ENCODE results near the gene STK11IP. TPM values are rescaled to one million over a fixed set of nuclear protein-coding genes. Genes with fewer than 3 reads are reported as not detected.

STK11IP gene
- total RNA-seq, 1 experiment from 2014 or later, result 35.6 TPM

GRCh38 chr2:219619235-219619634 lies 21.6 kb downstream of the STK11IP start:
- intact Hi-C loops (cut with micrococcal nuclease; ENCODE audit: unreplicated experiment), result no loop called here
- no peak for TF ChIP-seq EZH2 (IDR thresholded peaks at IDR 0.05; ENCODE audit: borderline replicate concordance, low read depth, low read length, poor library complexity, severe bottlenecking)
- TF ChIP-seq CTCF (conservative IDR thresholded peaks at IDR 0.05; ENCODE audit: low read depth, low read length), result peak; percentile 47
- no peak for DNase-seq (ENCODE audit: low spot score)
- no peak overlapping the region for H3K27ac ChIP-seq (ENCODE audit: low read depth, low read length, poor library complexity, severe bottlenecking)
- ChIA-PET POLR2A (ENCODE audit: low non-redundant PET) (no interaction called here), CTCF (interaction anchor here (0.6 kb wide), 1 partner anchor 32 kb away, joined by 4 read pairs; no protein-coding TSS in a partner anchor)
- no peak overlapping the region for H3K4me3 ChIP-seq (ENCODE audit: low read depth, low read length, poor library complexity, severe bottlenecking)
- no peaks in the 10 kb centered on the region for H3K9me3 ChIP-seq (ENCODE audit: low read depth, low read length, poor library complexity, severe bottlenecking)
- H3K27me3 ChIP-seq (replicated peaks; ENCODE audit: insufficient read depth, low read depth, low read length, poor library complexity), result no peaks in the 10 kb centered on the region
- no peaks in the 10 kb centered on the region for H3K36me3 ChIP-seq (ENCODE audit: insufficient read depth, low read length, poor library complexity, severe bottlenecking)
- no peaks in the 10 kb centered on the region for H3K4me1 ChIP-seq (ENCODE audit: insufficient read depth, low read length, poor library complexity, severe bottlenecking)
- BruUV-seq (replicated peaks), result no TSS peak

- H3K4me3 ChIP-seq (ENCODE audit: low read depth, low read length, poor library complexity, severe bottlenecking), result no peak overlapping the region
- no peaks in the 10 kb centered on the region for H3K4me1 ChIP-seq (ENCODE audit: insufficient read depth, low read length, poor library complexity, severe bottlenecking)
- DNase-seq (ENCODE audit: low spot score), result no peak
- intact Hi-C loops (cut with micrococcal nuclease; ENCODE audit: unreplicated experiment), result no loop called here
- no peak overlapping the region for H3K27ac ChIP-seq (ENCODE audit: low read depth, low read length, poor library complexity, severe bottlenecking)
- H3K27me3 ChIP-seq (replicated peaks; ENCODE audit: insufficient read depth, low read depth, low read length, poor library complexity), result no peaks in the 10 kb centered on the region
- BruUV-seq (replicated peaks), result no TSS peak
- ChIA-PET CTCF (no interaction called here), POLR2A (ENCODE audit: low non-redundant PET) (no interaction called here)
- TF ChIP-seq EZH2 (IDR thresholded peaks at IDR 0.05; ENCODE audit: borderline replicate concordance, low read depth, low read length, poor library complexity, severe bottlenecking) (no peak), CTCF (conservative IDR thresholded peaks at IDR 0.05; ENCODE audit: low read depth, low read length) (no peak)
- H3K36me3 ChIP-seq (ENCODE audit: insufficient read depth, low read length, poor library complexity, severe bottlenecking), result no peaks in the 10 kb centered on the region
- no peaks in the 10 kb centered on the region for H3K9me3 ChIP-seq (ENCODE audit: low read depth, low read length, poor library complexity, severe bottlenecking)
Measured at GRCh38 chr2:219620546-219620945, 22.9 kb downstream of the STK11IP start.

- ChIA-PET CTCF (interaction anchor here (0.6 kb wide), 1 partner anchor 51 kb away, joined by 3 read pairs; no protein-coding TSS in a partner anchor), POLR2A (ENCODE audit: low non-redundant PET) (no interaction called here)
- Histone ChIP-seq H3K4me1 (ENCODE audit: insufficient read depth, low read length, poor library complexity, severe bottlenecking) (no peaks in the 10 kb centered on the region), H3K36me3 (ENCODE audit: insufficient read depth, low read length, poor library complexity, severe bottlenecking) (no peaks in the 10 kb centered on the region), H3K27me3 (replicated peaks; ENCODE audit: insufficient read depth, low read depth, low read length, poor library complexity) (no peaks in the 10 kb centered on the region), H3K4me3 (ENCODE audit: low read depth, low read length, poor library complexity, severe bottlenecking) (no peak overlapping the region), H3K9me3 (ENCODE audit: low read depth, low read length, poor library complexity, severe bottlenecking) (no peaks in the 10 kb centered on the region), H3K27ac (ENCODE audit: low read depth, low read length, poor library complexity, severe bottlenecking) (no peak overlapping the region)
- intact Hi-C loops (cut with micrococcal nuclease; ENCODE audit: unreplicated experiment), result no loop called here
- no peak for DNase-seq (ENCODE audit: low spot score)
- no peak for TF ChIP-seq CTCF (conservative IDR thresholded peaks at IDR 0.05; ENCODE audit: low read depth, low read length)
- TF ChIP-seq EZH2 (IDR thresholded peaks at IDR 0.05; ENCODE audit: borderline replicate concordance, low read depth, low read length, poor library complexity, severe bottlenecking), result no peak
- BruUV-seq (replicated peaks), result no TSS peak
Measured at GRCh38 chr2:219621935-219622334, 24.3 kb downstream of the STK11IP start.
